ENCODE measurements around the gene OSTF1.

Gene OSTF1

GRCh38 chr9:75138260-75139040 is 50.1 kb downstream of the OSTF1 start:
- no peak overlapping the region for H3K4me2 ChIP-seq (ENCODE audit: low read depth, low read length, poor library complexity, severe bottlenecking)
- H3K4me3 ChIP-seq (ENCODE audit: insufficient read depth, low read length, poor library complexity, severe bottlenecking): no peak overlapping the region
- TF ChIP-seq EZH2phosphoT487 (conservative IDR thresholded peaks at IDR 0.05; ENCODE audit: low read length): no peak
- TF ChIP-seq, protein P1, sequence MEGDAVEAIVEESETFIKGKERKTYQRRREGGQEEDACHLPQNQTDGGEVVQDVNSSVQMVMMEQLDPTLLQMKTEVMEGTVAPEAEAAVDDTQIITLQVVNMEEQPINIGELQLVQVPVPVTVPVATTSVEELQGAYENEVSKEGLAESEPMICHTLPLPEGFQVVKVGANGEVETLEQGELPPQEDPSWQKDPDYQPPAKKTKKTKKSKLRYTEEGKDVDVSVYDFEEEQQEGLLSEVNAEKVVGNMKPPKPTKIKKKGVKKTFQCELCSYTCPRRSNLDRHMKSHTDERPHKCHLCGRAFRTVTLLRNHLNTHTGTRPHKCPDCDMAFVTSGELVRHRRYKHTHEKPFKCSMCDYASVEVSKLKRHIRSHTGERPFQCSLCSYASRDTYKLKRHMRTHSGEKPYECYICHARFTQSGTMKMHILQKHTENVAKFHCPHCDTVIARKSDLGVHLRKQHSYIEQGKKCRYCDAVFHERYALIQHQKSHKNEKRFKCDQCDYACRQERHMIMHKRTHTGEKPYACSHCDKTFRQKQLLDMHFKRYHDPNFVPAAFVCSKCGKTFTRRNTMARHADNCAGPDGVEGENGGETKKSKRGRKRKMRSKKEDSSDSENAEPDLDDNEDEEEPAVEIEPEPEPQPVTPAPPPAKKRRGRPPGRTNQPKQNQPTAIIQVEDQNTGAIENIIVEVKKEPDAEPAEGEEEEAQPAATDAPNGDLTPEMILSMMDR (IDR thresholded peaks at IDR 0.05; ENCODE audit: insufficient read depth, low read length, poor library complexity, severe bottlenecking): no peak

DNA sequence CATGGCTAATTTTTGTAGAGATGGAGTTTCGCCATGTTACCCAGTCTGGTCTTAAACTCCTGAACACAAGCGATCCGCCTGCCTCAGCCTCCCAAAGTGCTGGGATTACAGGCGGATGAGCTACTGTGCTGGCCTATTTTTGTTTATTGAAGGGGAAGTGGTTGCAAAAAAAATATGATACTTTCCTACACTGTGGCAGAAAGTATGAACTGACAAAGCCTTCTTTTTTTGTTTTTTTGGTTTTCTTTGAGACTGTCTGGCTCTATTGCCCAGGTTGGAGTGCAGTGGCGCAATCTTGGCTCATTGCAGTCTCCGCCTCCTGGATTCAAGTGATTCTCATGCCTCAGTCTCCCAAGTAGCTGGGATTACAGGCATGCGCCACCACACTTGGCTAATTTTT is 50.9 kb downstream of the OSTF1 start:
- H3K9ac ChIP-seq (ENCODE audit: low read length): no peak overlapping the region
- H3K27ac ChIP-seq (ENCODE audit: low read depth, low read length): no peak overlapping the region
- no peak overlapping the region for H3K4me2 ChIP-seq (ENCODE audit: low read depth, low read length, poor library complexity, severe bottlenecking)
- TF ChIP-seq EZH2phosphoT487 (conservative IDR thresholded peaks at IDR 0.05; ENCODE audit: low read length): no peak
- TF ChIP-seq, protein P1 (IDR thresholded peaks at IDR 0.05; ENCODE audit: insufficient read depth, low read length, poor library complexity, severe bottlenecking): no peak
- no peak overlapping the region for H2AFZ ChIP-seq (ENCODE audit: low read depth, low read length, severe bottlenecking)
- H3K9me2 ChIP-seq (replicated peaks; ENCODE audit: insufficient read depth, low read length): no peaks in the 10 kb centered on the region
- no peaks in the 10 kb centered on the region for H3F3A ChIP-seq (ENCODE audit: insufficient read depth)
- H3K79me2 ChIP-seq (ENCODE audit: insufficient read depth, low read length): no peaks in the 10 kb centered on the region
- H3K9me3 ChIP-seq (ENCODE audit: insufficient read depth, low read length): no peaks in the 10 kb centered on the region
- H3K27me3 ChIP-seq (ENCODE audit: low read length): no peaks in the 10 kb centered on the region
- H3K36me3 ChIP-seq (ENCODE audit: low read length): no peaks in the 10 kb centered on the region
- no peak overlapping the region for H3K4me3 ChIP-seq (ENCODE audit: insufficient read depth, low read length, poor library complexity, severe bottlenecking)
- no peaks in the 10 kb centered on the region for H4K20me1 ChIP-seq (ENCODE audit: low read depth, low read length)

More at GRCh38 chr9:75138260-75139040, 50.1 kb downstream of the OSTF1 start:
- no peak overlapping the region for H3K27ac ChIP-seq (ENCODE audit: low read depth, low read length)
- H4K20me1 ChIP-seq (ENCODE audit: low read depth, low read length): no peaks in the 10 kb centered on the region
- no peaks in the 10 kb centered on the region for H3K27me3 ChIP-seq (ENCODE audit: low read length)
- H3K9me2 ChIP-seq (replicated peaks; ENCODE audit: insufficient read depth, low read length): no peaks in the 10 kb centered on the region
- no peak overlapping the region for H2AFZ ChIP-seq (ENCODE audit: low read depth, low read length, severe bottlenecking)
- no peak overlapping the region for H3K9ac ChIP-seq (ENCODE audit: low read length)
- H3K9me3 ChIP-seq (ENCODE audit: insufficient read depth, low read length): no peaks in the 10 kb centered on the region
- no peaks in the 10 kb centered on the region for H3K36me3 ChIP-seq (ENCODE audit: low read length)
- H3F3A ChIP-seq (ENCODE audit: insufficient read depth): no peaks in the 10 kb centered on the region
- no peaks in the 10 kb centered on the region for H3K79me2 ChIP-seq (ENCODE audit: insufficient read depth, low read length)

- Histone ChIP-seq H3K79me2 (ENCODE audit: insufficient read depth, low read length) (no peaks in the 10 kb centered on the region), H3K9me2 (replicated peaks; ENCODE audit: insufficient read depth, low read length) (no peaks in the 10 kb centered on the region), H4K20me1 (ENCODE audit: low read depth, low read length) (no peaks in the 10 kb centered on the region), H3K9ac (ENCODE audit: low read length) (no peak overlapping the region), H3K27me3 (ENCODE audit: low read length) (no peaks in the 10 kb centered on the region), H3K36me3 (ENCODE audit: low read length) (no peaks in the 10 kb centered on the region), H3K27ac (ENCODE audit: low read depth, low read length) (no peak overlapping the region), H3K4me3 (ENCODE audit: insufficient read depth, low read length, poor library complexity, severe bottlenecking) (no peak overlapping the region), H3F3A (ENCODE audit: insufficient read depth) (no peaks in the 10 kb centered on the region), H3K4me2 (ENCODE audit: low read depth, low read length, poor library complexity, severe bottlenecking) (no peak overlapping the region), H2AFZ (ENCODE audit: low read depth, low read length, severe bottlenecking) (no peak overlapping the region), H3K9me3 (ENCODE audit: insufficient read depth, low read length) (no peaks in the 10 kb centered on the region)
- TF ChIP-seq, protein P1 (IDR thresholded peaks at IDR 0.05; ENCODE audit: insufficient read depth, low read length, poor library complexity, severe bottlenecking): no peak
- TF ChIP-seq EZH2phosphoT487 (conservative IDR thresholded peaks at IDR 0.05; ENCODE audit: low read length): no peak
Observed at GRCh38 chr9:75140261-75140660, 51.9 kb downstream of the OSTF1 start.
